ENCODE data around the gene MRTFB.

DNA sequence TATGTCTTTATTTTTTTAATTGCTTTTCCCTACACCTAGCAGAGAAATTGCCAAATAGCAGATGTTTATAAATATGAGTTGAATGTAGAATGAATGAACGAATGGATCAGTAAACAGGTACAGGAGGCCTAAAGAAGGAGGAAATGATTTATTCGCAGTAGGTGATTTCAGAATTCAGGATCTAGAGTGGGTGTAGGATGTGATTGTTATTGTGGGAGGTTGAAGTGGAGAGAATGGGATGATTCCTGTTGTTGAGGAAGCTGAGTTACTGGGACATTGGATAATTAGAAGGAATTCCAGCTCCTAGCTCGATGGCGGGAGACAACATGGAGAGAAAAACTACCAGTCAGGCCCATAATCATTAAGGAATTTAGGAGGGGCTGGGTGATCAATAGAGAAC is 42.2 kb downstream of the MRTFB start:
- TF ChIP-seq, protein P1, sequence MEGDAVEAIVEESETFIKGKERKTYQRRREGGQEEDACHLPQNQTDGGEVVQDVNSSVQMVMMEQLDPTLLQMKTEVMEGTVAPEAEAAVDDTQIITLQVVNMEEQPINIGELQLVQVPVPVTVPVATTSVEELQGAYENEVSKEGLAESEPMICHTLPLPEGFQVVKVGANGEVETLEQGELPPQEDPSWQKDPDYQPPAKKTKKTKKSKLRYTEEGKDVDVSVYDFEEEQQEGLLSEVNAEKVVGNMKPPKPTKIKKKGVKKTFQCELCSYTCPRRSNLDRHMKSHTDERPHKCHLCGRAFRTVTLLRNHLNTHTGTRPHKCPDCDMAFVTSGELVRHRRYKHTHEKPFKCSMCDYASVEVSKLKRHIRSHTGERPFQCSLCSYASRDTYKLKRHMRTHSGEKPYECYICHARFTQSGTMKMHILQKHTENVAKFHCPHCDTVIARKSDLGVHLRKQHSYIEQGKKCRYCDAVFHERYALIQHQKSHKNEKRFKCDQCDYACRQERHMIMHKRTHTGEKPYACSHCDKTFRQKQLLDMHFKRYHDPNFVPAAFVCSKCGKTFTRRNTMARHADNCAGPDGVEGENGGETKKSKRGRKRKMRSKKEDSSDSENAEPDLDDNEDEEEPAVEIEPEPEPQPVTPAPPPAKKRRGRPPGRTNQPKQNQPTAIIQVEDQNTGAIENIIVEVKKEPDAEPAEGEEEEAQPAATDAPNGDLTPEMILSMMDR (IDR thresholded peaks at IDR 0.05 in 4 of 5, conservative IDR thresholded peaks at IDR 0.05 in 1 of 5) = no peak
- TF ChIP-seq POLR2A (IDR thresholded peaks at IDR 0.05) = no peak

Measured in gastrocnemius medialis (tissue), 4 donors.